Measurements from ENCODE around the gene CISTR. TPM values are rescaled to one million over a fixed set of nuclear protein-coding genes. Genes with fewer than 3 reads are reported as not detected.

CISTR gene
- total RNA-seq, 1 donor, result not detected

DNA sequence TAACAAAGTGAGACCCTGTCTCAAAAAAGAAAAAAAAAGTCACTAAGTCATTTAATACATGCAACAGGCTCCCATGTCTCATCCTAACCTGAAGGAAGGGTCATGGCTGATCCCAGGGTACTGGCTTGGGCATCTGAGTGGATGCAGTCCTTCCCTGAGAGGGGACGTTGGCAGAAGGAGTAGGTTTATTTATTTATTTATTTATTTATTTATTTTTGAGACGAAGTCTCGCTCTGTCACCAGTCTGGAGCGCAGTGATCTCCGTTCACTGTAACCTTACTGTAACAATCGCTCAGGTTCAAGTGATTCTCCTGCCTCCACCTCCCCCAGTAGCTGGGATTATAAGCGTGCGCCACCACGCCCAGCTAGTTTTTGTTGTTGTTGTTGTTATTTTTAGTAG, 17.4 kb downstream of the CISTR start:
- TF ChIP-seq, protein P1, sequence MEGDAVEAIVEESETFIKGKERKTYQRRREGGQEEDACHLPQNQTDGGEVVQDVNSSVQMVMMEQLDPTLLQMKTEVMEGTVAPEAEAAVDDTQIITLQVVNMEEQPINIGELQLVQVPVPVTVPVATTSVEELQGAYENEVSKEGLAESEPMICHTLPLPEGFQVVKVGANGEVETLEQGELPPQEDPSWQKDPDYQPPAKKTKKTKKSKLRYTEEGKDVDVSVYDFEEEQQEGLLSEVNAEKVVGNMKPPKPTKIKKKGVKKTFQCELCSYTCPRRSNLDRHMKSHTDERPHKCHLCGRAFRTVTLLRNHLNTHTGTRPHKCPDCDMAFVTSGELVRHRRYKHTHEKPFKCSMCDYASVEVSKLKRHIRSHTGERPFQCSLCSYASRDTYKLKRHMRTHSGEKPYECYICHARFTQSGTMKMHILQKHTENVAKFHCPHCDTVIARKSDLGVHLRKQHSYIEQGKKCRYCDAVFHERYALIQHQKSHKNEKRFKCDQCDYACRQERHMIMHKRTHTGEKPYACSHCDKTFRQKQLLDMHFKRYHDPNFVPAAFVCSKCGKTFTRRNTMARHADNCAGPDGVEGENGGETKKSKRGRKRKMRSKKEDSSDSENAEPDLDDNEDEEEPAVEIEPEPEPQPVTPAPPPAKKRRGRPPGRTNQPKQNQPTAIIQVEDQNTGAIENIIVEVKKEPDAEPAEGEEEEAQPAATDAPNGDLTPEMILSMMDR (IDR thresholded peaks at IDR 0.05; ENCODE audit: insufficient read depth, low read depth, low read length), result no peak
- no peak overlapping the region for H3K4me3 ChIP-seq (ENCODE audit: low read depth, low read length)
- DNase-seq (ENCODE audit: low read depth), result no peak

DNA sequence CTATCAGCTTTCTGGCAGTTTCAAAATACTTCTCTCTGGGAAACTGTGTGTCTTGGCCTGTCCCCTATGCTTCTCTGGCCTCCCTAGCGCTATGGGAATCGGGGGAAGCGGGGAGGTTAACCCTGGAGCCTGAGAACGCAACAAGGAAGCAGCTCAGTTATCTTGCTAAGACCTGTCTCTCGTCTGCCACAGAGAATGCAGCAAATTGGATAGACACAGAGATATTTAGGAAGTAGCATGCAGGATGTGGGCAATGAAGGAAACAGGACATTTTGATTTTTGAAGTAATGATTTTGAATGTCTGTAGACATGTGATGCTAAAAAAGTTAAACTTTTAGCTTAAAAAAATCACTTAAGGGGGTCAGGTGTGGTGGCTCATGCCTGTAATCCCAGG, 18.0 kb downstream of the CISTR start:
- DNase-seq (ENCODE audit: low read depth), result no peak
- no peak overlapping the region for H3K4me3 ChIP-seq (ENCODE audit: low read depth, low read length)
- TF ChIP-seq, protein P1 (IDR thresholded peaks at IDR 0.05; ENCODE audit: insufficient read depth, low read depth, low read length), result no peak

DNA sequence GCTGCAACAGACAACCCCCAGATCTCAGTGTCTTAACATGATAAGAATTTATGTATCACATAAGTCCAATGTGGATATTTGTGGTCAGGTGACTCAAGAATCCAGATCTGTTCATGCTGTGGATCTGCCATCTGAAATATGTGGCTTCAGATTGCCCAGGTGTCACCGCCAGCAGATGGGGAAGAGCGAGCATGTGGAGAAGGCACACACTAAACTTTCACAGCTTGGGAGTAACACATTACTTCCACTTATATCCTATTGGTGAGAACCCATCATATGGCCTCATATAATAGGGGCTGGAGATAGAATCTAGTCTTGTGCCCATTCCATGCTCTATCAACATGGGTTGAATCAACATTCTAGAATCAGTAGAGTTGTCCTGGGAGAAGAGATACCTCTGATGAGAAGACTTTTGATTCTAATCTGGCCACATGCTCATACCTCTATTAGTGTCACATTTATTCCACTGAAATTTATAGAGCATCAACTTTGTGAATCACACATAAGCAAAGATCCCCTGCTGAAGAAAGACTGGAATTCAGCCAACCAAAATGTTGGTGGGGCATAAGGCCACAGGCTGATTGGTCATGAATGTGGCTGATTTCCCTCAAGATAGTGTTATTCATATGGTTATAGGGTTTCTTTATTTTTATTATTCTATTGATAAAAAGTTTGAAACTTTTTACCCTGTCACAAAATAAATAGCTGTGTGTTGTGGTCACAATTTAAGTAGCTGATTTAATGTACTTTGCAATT, 18.6 kb downstream of the CISTR start:
- no peak for DNase-seq (ENCODE audit: low read depth)
- H3K4me3 ChIP-seq (ENCODE audit: low read depth, low read length), result no peak overlapping the region
- TF ChIP-seq, protein P1 (IDR thresholded peaks at IDR 0.05; ENCODE audit: insufficient read depth, low read depth, low read length), result no peak

DNA sequence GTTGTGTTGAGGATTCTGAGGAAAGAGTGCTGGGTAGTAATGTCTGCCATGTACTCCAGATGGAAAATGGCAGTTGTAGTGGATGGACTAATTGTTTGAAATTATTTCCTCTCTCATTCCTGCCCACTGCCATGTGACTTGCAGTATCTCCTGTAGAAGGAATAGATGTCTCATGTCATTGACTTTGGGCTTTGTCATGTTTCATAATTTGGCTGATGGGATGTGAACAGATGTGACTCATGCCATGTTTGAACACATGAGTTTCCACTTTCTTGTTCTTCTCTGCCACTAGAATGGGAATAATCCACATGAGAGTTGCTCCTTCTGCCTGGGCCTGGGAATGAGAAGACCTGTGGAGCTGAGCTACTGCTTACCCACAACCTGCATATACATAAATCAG, 22.1 kb downstream of the CISTR start:
- DNase-seq (ENCODE audit: low read depth), result no peak
- H3K4me3 ChIP-seq (ENCODE audit: low read depth, low read length), result no peak overlapping the region
- TF ChIP-seq, protein P1 (IDR thresholded peaks at IDR 0.05; ENCODE audit: insufficient read depth, low read depth, low read length), result no peak

DNA sequence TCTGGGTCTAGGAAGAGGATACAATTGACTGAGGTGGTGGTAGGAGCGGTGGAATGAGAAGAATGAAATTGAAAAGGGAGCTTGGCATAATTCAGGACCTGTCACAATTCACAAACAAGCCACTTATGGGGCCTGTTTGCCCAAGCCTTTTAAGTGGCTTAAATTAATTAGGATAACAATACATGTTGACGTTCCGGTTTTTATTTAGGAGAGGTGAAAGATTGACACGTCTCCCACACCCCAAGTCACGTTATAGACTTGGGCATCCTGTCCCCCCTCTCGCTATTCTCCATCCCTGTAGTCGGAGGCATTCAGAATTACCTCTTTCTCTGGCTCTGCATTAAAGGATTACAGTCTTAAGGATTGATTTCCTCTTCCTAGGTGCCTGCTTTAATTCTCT, 23.6 kb downstream of the CISTR start:
- no peak overlapping the region for H3K4me3 ChIP-seq (ENCODE audit: low read depth, low read length)
- DNase-seq (ENCODE audit: low read depth), result no peak
- TF ChIP-seq, protein P1 (IDR thresholded peaks at IDR 0.05; ENCODE audit: insufficient read depth, low read depth, low read length), result no peak

DNA sequence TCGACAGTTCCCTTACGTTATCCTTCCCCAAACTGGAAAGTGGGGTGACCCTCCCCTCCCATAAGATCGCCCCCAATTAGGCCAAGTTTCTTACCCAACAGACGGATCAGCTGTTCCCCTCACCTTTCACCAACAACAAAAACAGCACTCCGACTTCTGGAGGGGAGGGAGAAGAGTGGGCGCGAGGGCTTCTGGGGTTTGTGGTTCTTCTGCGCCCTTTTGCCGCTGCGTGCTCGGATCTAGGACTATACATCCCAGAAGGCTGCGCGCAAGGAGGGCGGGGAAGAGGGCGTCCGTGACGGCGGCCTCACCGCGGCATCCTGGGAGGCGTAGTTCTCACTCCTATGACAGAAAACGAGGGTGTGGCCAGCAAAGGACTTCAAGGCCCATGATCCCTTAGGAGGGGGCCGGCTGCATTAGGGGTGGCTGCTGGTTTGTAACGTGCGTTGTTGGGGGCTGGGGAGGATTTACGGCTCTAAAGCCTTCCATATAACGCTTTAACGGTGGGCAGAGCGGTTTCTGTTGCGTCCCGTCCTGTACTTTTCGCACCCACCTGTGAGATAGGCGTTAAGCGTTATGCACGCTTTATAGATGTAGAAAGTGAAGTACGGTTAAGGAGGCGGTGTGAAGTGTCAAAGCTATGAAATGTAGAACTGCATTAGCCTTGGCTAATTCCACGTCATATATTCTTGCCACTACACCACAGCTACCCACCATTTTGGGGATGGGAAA, 24.3 kb downstream of the CISTR start, which contains the start of gene CALCOCO1:
CALCOCO1 (minus strand) TSS at position 143 of the 732 bp plus-strand sequence. CDS start 2,210 bp downstream, outside the sequence.
- TF ChIP-seq, protein P1 (IDR thresholded peaks at IDR 0.05; ENCODE audit: insufficient read depth, low read depth, low read length), result no peak
- peak within 1 kb of the TSS; percentile 85 for H3K4me3 ChIP-seq (ENCODE audit: low read depth, low read length)
- DNase-seq (ENCODE audit: low read depth), result peak; percentile 98
